Activated B cell treated with CpG ODN at 0.5 μM for 24 hours (primary cell): ENCODE results near the gene C6orf89. TPM values are rescaled to one million over a fixed set of nuclear protein-coding genes. Genes with fewer than 3 reads are reported as not detected.
"Not testable (repeated sequence)": the region's sequence is repeated elsewhere in the genome, so short reads cannot be mapped to it uniquely, and the experiment has no call there.

Experiments used
- ATAC-seq: fragments of 200-7000 bp; cut with Tn5 transposase; one replicate; pipeline ENCODE4 v1.10.0; 2021; ENCODE audit warnings: low read depth, mild to moderate bottlenecking, moderate library complexity
- CTCF ChIA-PET: fragments of 350-600 bp; sonication (Branson Sonifier 250); formaldehyde crosslinking; loops from one replicate; lab custom pipeline; 2021; ENCODE audit warnings: antibody characterized with exemption; lab: Charles Lee
- POLR2A ChIA-PET: fragments of 350-600 bp; sonication (Branson Sonifier 250); formaldehyde crosslinking; loops from one replicate; lab custom pipeline; 2021; ENCODE audit warnings: antibody characterized with exemption; lab: Charles Lee
- DNase-seq: peaks from one replicate; pipeline ENCODE4 v3.0.0; 2022
- H3K27ac Mint-ChIP-seq: one replicate; pipeline ENCODE4 v1.8.0; 2020; ENCODE audit warnings: mixed read lengths
- H3K27me3 Mint-ChIP-seq: one replicate; pipeline ENCODE4 v1.8.0; 2021; ENCODE audit warnings: mixed read lengths
- H3K36me3 Mint-ChIP-seq: one replicate; pipeline ENCODE4 v1.8.0; 2021; ENCODE audit warnings: low read depth, mixed read lengths
- H3K4me1 Mint-ChIP-seq: one replicate; pipeline ENCODE4 v1.8.0; 2021; ENCODE audit warnings: mixed read lengths
- H3K4me3 Mint-ChIP-seq: one replicate; pipeline ENCODE4 v1.8.0; 2020; ENCODE audit warnings: mild to moderate bottlenecking, mixed read lengths
- H3K9me3 Mint-ChIP-seq: one replicate; pipeline ENCODE4 v1.8.0; 2020; ENCODE audit warnings: mixed read lengths
- CTCF ChIP-seq: fragments of 200-600 bp; IDR thresholded peaks from one replicate; pipeline ENCODE4 v1.8.0; 2022; ENCODE audit warnings: antibody characterized with exemption, mild to moderate bottlenecking
- intact Hi-C: fragments of 100-400 bp; cut with micrococcal nuclease; formaldehyde crosslinking; loops from one replicate; pipeline ENCODE4 v1.15.1; 2024
- total RNA-seq: library from RNA; stranded (reverse); gene quantifications from 2 replicates; pipeline ENCODE4 v1.2.3, GENCODE V29; 2022

Gene C6orf89
- total RNA-seq, 1 donor from 2014 or later, result 30.3 TPM

- intact Hi-C loops, result no loop called here
- H3K4me3 Mint-ChIP-seq, result no peak overlapping the region
Observed at GRCh38 chr6:36890112-36890663, 4.4 kb downstream of the C6orf89 start.

GRCh38 chr6:36891153-36891552 is 5.4 kb downstream of the C6orf89 start:
- H3K4me3 Mint-ChIP-seq, POLR2A ChIA-PET, H3K27me3 Mint-ChIP-seq, ATAC-seq, DNase-seq, CTCF ChIA-PET, intact Hi-C loops, H3K27ac Mint-ChIP-seq, H3K9me3 Mint-ChIP-seq: not testable (repeated sequence)
- Mint-ChIP-seq H3K36me3 (peaks cover 34% of the 10 kb centered on the region), H3K4me1 (peaks cover 20% of the 10 kb centered on the region)

More at GRCh38 chr6:36890112-36890663, 4.4 kb downstream of the C6orf89 start:
- H3K9me3 Mint-ChIP-seq, result no peaks in the 10 kb centered on the region
- peaks cover 26% of the 10 kb centered on the region for H3K4me1 Mint-ChIP-seq
- peaks cover 26% of the 10 kb centered on the region for H3K36me3 Mint-ChIP-seq
- DNase-seq (no peak), ATAC-seq (no peak)
- ChIA-PET CTCF (no interaction called here), POLR2A (interaction anchor here (0.6 to 1.4 kb wide), 2 partner anchors 117 to 392 kb away, joined by 4 to 7 read pairs; no protein-coding TSS in a partner anchor)
- TF ChIP-seq CTCF, result no peak
- H3K27me3 Mint-ChIP-seq, result no peaks in the 10 kb centered on the region
- H3K27ac Mint-ChIP-seq, result no peak overlapping the region

GRCh38 chr6:36893976-36894932 is 8.5 kb downstream of the C6orf89 start:
- H3K9me3 Mint-ChIP-seq, result no peaks in the 10 kb centered on the region
- ATAC-seq, result no peak

GRCh38 chr6:36897609-36898008 is 11.9 kb downstream of the C6orf89 start:
- peaks cover 50% of the 10 kb centered on the region for H3K36me3 Mint-ChIP-seq
- POLR2A ChIA-PET, result no interaction called here
- H3K9me3 Mint-ChIP-seq, result no peaks in the 10 kb centered on the region
- TF ChIP-seq CTCF, result no peak
- H3K27me3 Mint-ChIP-seq, result no peaks in the 10 kb centered on the region
- no peaks in the 10 kb centered on the region for H3K4me1 Mint-ChIP-seq
- no peak overlapping the region for H3K27ac Mint-ChIP-seq
- no peak for DNase-seq
- no peak overlapping the region for H3K4me3 Mint-ChIP-seq
- CTCF ChIA-PET, result interaction anchor here (0.8 to 2.5 kb wide), 2 partner anchors 12 to 121 kb away, joined by 3 to 5 read pairs; partner anchors contain the start of gene C6orf89
- intact Hi-C loops, result no loop called here
- ATAC-seq, result no peak

More at GRCh38 chr6:36893976-36894932, 8.5 kb downstream of the C6orf89 start:
- intact Hi-C loops, result no loop called here
- no peak for TF ChIP-seq CTCF
- CTCF ChIA-PET, result no interaction called here
- DNase-seq, result no peak
- H3K4me3 Mint-ChIP-seq, result no peak overlapping the region
- POLR2A ChIA-PET, result interaction anchor here (0.6 to 0.7 kb wide), 2 partner anchors 28 to 66 kb away, joined by 4 read pairs; no protein-coding TSS in a partner anchor
- H3K27me3 Mint-ChIP-seq, result no peaks in the 10 kb centered on the region
- peaks cover under 1% of the 10 kb centered on the region for H3K4me1 Mint-ChIP-seq
- no peak overlapping the region for H3K27ac Mint-ChIP-seq
- peaks cover 45% of the 10 kb centered on the region for H3K36me3 Mint-ChIP-seq

GRCh38 chr6:36904114-36904513 is 18.4 kb downstream of the C6orf89 start:
- peaks cover 72% of the 10 kb centered on the region for H3K36me3 Mint-ChIP-seq
- no peak for TF ChIP-seq CTCF
- POLR2A ChIA-PET, result interaction anchor here (0.5 kb wide), 1 partner anchor 75 kb away, joined by 8 read pairs; no protein-coding TSS in a partner anchor

More at GRCh38 chr6:36904114-36904513, 18.4 kb downstream of the C6orf89 start:
- Mint-ChIP-seq H3K9me3 (no peaks in the 10 kb centered on the region), H3K27ac (no peak overlapping the region), H3K4me1 (no peaks in the 10 kb centered on the region), H3K27me3 (no peaks in the 10 kb centered on the region), H3K4me3 (no peak overlapping the region)
- DNase-seq (no peak), ATAC-seq (no peak)
- intact Hi-C loops, result no loop called here
- CTCF ChIA-PET, result interaction anchor here (1.1 kb wide), 1 partner anchor 19 kb away, joined by 4 read pairs; the partner anchor contains the start of gene C6orf89
